ENCODE measurements around the gene TK2.
"Not testable (repeated sequence)": the region's sequence is repeated elsewhere in the genome, so short reads cannot be mapped to it uniquely, and the experiment has no call there.

Gene TK2

GRCh38 chr16:66549284-66550131 lies at the start of gene TK2:
Gene TK2, minus strand, starts transcription at chr16:66550122. Its CDS starts 61 bp downstream, at chr16:66550061.
- Histone ChIP-seq H3K4me1 (ENCODE audit: control insufficient read depth, insufficient read depth, low read length) (peaks cover 4% of the 10 kb centered on the region), H3K9ac (ENCODE audit: low read depth, low read length) (peak within 1 kb of the TSS; percentile 71), H3K27me3 (ENCODE audit: control insufficient read depth, insufficient read depth, low read length) (peaks cover 21% of the 10 kb centered on the region), H3K36me3 (ENCODE audit: control insufficient read depth, insufficient read depth, low read length) (no peaks in the 10 kb centered on the region), H3K9me3 (ENCODE audit: control insufficient read depth, insufficient read depth, low read length) (no peaks in the 10 kb centered on the region), H3K27ac (ENCODE audit: low read depth, low read length) (peak within 1 kb of the TSS; percentile 89), H3K4me3 (ENCODE audit: low read depth, low read length) (peak within 1 kb of the TSS; percentile 70)

- Histone ChIP-seq H3K36me3 (ENCODE audit: control insufficient read depth, insufficient read depth, low read length) (no peaks in the 10 kb centered on the region), H3K9ac (ENCODE audit: low read depth, low read length) (no peak overlapping the region), H3K27me3 (ENCODE audit: control insufficient read depth, insufficient read depth, low read length) (peaks cover 5% of the 10 kb centered on the region; the same call in 1 of the 2 replicates), H3K4me1 (ENCODE audit: control insufficient read depth, insufficient read depth, low read length) (no peaks in the 10 kb centered on the region), H3K4me3 (ENCODE audit: low read depth, low read length) (no peak overlapping the region), H3K9me3 (ENCODE audit: control insufficient read depth, insufficient read depth, low read length) (no peaks in the 10 kb centered on the region), H3K27ac (ENCODE audit: low read depth, low read length) (no peak overlapping the region)
These were observed 48.2 kb upstream of the TK2 start for GRCh38 chr16:66598111-66598510.

GRCh38 chr16:66596986-66597848 lies 47.3 kb upstream of the TK2 start:
- no peaks in the 10 kb centered on the region for H3K36me3 ChIP-seq (ENCODE audit: control insufficient read depth, insufficient read depth, low read length)
- H3K27ac ChIP-seq (ENCODE audit: low read depth, low read length), result no peak overlapping the region
- no peak overlapping the region for H3K9ac ChIP-seq (ENCODE audit: low read depth, low read length)
- H3K4me3 ChIP-seq (ENCODE audit: low read depth, low read length), result no peak overlapping the region
- H3K9me3 ChIP-seq (ENCODE audit: control insufficient read depth, insufficient read depth, low read length), result no peaks in the 10 kb centered on the region
- H3K4me1 ChIP-seq (ENCODE audit: control insufficient read depth, insufficient read depth, low read length), result no peaks in the 10 kb centered on the region
- no peaks in the 10 kb centered on the region for H3K27me3 ChIP-seq (ENCODE audit: control insufficient read depth, insufficient read depth, low read length)

GRCh38 chr16:66596559-66596958 lies 46.6 kb upstream of the TK2 start:
- not testable (repeated sequence) for H3K4me3 ChIP-seq (ENCODE audit: low read depth, low read length); H3K27ac ChIP-seq (ENCODE audit: low read depth, low read length); H3K4me1 ChIP-seq (ENCODE audit: control insufficient read depth, insufficient read depth, low read length); H3K27me3 ChIP-seq (ENCODE audit: control insufficient read depth, insufficient read depth, low read length); H3K9ac ChIP-seq (ENCODE audit: low read depth, low read length); H3K36me3 ChIP-seq (ENCODE audit: control insufficient read depth, insufficient read depth, low read length); H3K9me3 ChIP-seq (ENCODE audit: control insufficient read depth, insufficient read depth, low read length)

- no peaks in the 10 kb centered on the region for H3K9me3 ChIP-seq (ENCODE audit: control insufficient read depth, insufficient read depth, low read length)
- no peaks in the 10 kb centered on the region for H3K36me3 ChIP-seq (ENCODE audit: control insufficient read depth, insufficient read depth, low read length)
- no peaks in the 10 kb centered on the region for H3K27me3 ChIP-seq (ENCODE audit: control insufficient read depth, insufficient read depth, low read length)
- H3K4me3 ChIP-seq (ENCODE audit: low read depth, low read length), result no peak overlapping the region
- no peak overlapping the region for H3K9ac ChIP-seq (ENCODE audit: low read depth, low read length)
- no peaks in the 10 kb centered on the region for H3K4me1 ChIP-seq (ENCODE audit: control insufficient read depth, insufficient read depth, low read length)
- no peak overlapping the region for H3K27ac ChIP-seq (ENCODE audit: low read depth, low read length)
These were observed 44.8 kb upstream of the TK2 start for GRCh38 chr16:66594739-66595138.

GRCh38 chr16:66592814-66593213 lies 42.9 kb upstream of the TK2 start:
- Histone ChIP-seq H3K4me3 (ENCODE audit: low read depth, low read length) (no peak overlapping the region), H3K9ac (ENCODE audit: low read depth, low read length) (no peak overlapping the region)

GRCh38 chr16:66592241-66592640 lies 42.3 kb upstream of the TK2 start:
- H3K9me3 ChIP-seq (ENCODE audit: control insufficient read depth, insufficient read depth, low read length), result no peaks in the 10 kb centered on the region
- no peak overlapping the region for H3K4me3 ChIP-seq (ENCODE audit: low read depth, low read length)
- H3K9ac ChIP-seq (ENCODE audit: low read depth, low read length), result no peak overlapping the region
- no peak overlapping the region for H3K27ac ChIP-seq (ENCODE audit: low read depth, low read length)
- no peaks in the 10 kb centered on the region for H3K4me1 ChIP-seq (ENCODE audit: control insufficient read depth, insufficient read depth, low read length)
- H3K27me3 ChIP-seq (ENCODE audit: control insufficient read depth, insufficient read depth, low read length), result no peaks in the 10 kb centered on the region
- H3K36me3 ChIP-seq (ENCODE audit: control insufficient read depth, insufficient read depth, low read length), result no peaks in the 10 kb centered on the region

More at GRCh38 chr16:66592814-66593213, 42.9 kb upstream of the TK2 start:
- Histone ChIP-seq H3K27me3 (ENCODE audit: control insufficient read depth, insufficient read depth, low read length) (no peaks in the 10 kb centered on the region), H3K27ac (ENCODE audit: low read depth, low read length) (no peak overlapping the region), H3K36me3 (ENCODE audit: control insufficient read depth, insufficient read depth, low read length) (no peaks in the 10 kb centered on the region), H3K4me1 (ENCODE audit: control insufficient read depth, insufficient read depth, low read length) (no peaks in the 10 kb centered on the region), H3K9me3 (ENCODE audit: control insufficient read depth, insufficient read depth, low read length) (no peaks in the 10 kb centered on the region)

- H3K4me1 ChIP-seq (ENCODE audit: control insufficient read depth, insufficient read depth, low read length), result no peaks in the 10 kb centered on the region
- no peak overlapping the region for H3K4me3 ChIP-seq (ENCODE audit: low read depth, low read length)
- no peaks in the 10 kb centered on the region for H3K36me3 ChIP-seq (ENCODE audit: control insufficient read depth, insufficient read depth, low read length)
- H3K9me3 ChIP-seq (ENCODE audit: control insufficient read depth, insufficient read depth, low read length), result no peaks in the 10 kb centered on the region
- H3K9ac ChIP-seq (ENCODE audit: low read depth, low read length), result no peak overlapping the region
- no peaks in the 10 kb centered on the region for H3K27me3 ChIP-seq (ENCODE audit: control insufficient read depth, insufficient read depth, low read length)
- no peak overlapping the region for H3K27ac ChIP-seq (ENCODE audit: low read depth, low read length)
These were observed 41.1 kb upstream of the TK2 start for GRCh38 chr16:66591018-66591417.

GRCh38 chr16:66590322-66590721 lies 40.4 kb upstream of the TK2 start:
- Histone ChIP-seq H3K36me3 (ENCODE audit: control insufficient read depth, insufficient read depth, low read length) (no peaks in the 10 kb centered on the region), H3K9me3 (ENCODE audit: control insufficient read depth, insufficient read depth, low read length) (no peaks in the 10 kb centered on the region), H3K4me1 (ENCODE audit: control insufficient read depth, insufficient read depth, low read length) (no peaks in the 10 kb centered on the region), H3K27me3 (ENCODE audit: control insufficient read depth, insufficient read depth, low read length) (no peaks in the 10 kb centered on the region), H3K4me3 (ENCODE audit: low read depth, low read length) (no peak overlapping the region), H3K9ac (ENCODE audit: low read depth, low read length) (no peak overlapping the region), H3K27ac (ENCODE audit: low read depth, low read length) (no peak overlapping the region)

GRCh38 chr16:66588981-66589713 lies 39.2 kb upstream of the TK2 start:
- H3K4me1 ChIP-seq (ENCODE audit: control insufficient read depth, insufficient read depth, low read length), result no peaks in the 10 kb centered on the region
- H3K9ac ChIP-seq (ENCODE audit: low read depth, low read length), result no peak overlapping the region
- H3K27ac ChIP-seq (ENCODE audit: low read depth, low read length), result no peak overlapping the region

More at GRCh38 chr16:66588981-66589713, 39.2 kb upstream of the TK2 start:
- H3K4me3 ChIP-seq (ENCODE audit: low read depth, low read length), result no peak overlapping the region
- no peaks in the 10 kb centered on the region for H3K27me3 ChIP-seq (ENCODE audit: control insufficient read depth, insufficient read depth, low read length)
- no peaks in the 10 kb centered on the region for H3K9me3 ChIP-seq (ENCODE audit: control insufficient read depth, insufficient read depth, low read length)
- no peaks in the 10 kb centered on the region for H3K36me3 ChIP-seq (ENCODE audit: control insufficient read depth, insufficient read depth, low read length)

Data from HUES48 (cell line).